Heart left ventricle (tissue), 13 donors: ENCODE measurements around the gene C9orf78.

ENCODE experiments used
- POLR2A ChIP-seq, 2 donors: fragments of 450-650 bp; IDR thresholded peaks; one replicate each; pipeline ENCODE4 v1.6.1; 2017; ENCODE audit warnings: antibody characterized with exemption in 2 of 2, mild to moderate bottlenecking in 2 of 2, moderate library complexity in 2 of 2
- TF ChIP-seq, protein P1 (sequence below), 12 donors: fragments of 200-600 bp; sonication (generic) in 4 of 12; IDR thresholded peaks; one replicate each; pipeline versions ENCODE4 v1.5.0 to v1.8.0; 2018 to 2022; ENCODE audit warnings: antibody characterized with exemption in 12 of 12, mild to moderate bottlenecking in 5 of 12
- donor health status: ischemic (EF 13 %, LVEDD 7.1; RV severe dilation, severe dysfunction).
- donor health status: DM: no; HTN: yes; CAD: no.
- donor health status: DM: no; HTN: no; CAD: no.
- donor health status: ischemic (EF 25% LVEDD 6.9; RV normal size, moderate dysfunction).
- donor health status: ischemic (EF 25% LVEDD 5.7; RV mildly dilated, moderate dysfunction).
- donor health status: ischemic (EF 35%, LVEDD 5.7; RV mildly dilated, moderate dysfunction).
- donor health status: nonischemic (EF 11% LVEDD 7.7; RV severe dilation, severe dysfunction).
- donor health status: DM: yes; HTN: yes; CAD: no.
- donor health status: PGD.
- donor health status: ischemic (EF 29% LVEDD 5.4; RV normal size, mild dysfunction).
- donor health status: nonischemic (EF 23%, LVEDD 6.1; RV moderate dilation, normal function).

GRCh38 chr9:129794549-129794948 is 40.5 kb downstream of the C9orf78 start:
- TF ChIP-seq, protein P1, sequence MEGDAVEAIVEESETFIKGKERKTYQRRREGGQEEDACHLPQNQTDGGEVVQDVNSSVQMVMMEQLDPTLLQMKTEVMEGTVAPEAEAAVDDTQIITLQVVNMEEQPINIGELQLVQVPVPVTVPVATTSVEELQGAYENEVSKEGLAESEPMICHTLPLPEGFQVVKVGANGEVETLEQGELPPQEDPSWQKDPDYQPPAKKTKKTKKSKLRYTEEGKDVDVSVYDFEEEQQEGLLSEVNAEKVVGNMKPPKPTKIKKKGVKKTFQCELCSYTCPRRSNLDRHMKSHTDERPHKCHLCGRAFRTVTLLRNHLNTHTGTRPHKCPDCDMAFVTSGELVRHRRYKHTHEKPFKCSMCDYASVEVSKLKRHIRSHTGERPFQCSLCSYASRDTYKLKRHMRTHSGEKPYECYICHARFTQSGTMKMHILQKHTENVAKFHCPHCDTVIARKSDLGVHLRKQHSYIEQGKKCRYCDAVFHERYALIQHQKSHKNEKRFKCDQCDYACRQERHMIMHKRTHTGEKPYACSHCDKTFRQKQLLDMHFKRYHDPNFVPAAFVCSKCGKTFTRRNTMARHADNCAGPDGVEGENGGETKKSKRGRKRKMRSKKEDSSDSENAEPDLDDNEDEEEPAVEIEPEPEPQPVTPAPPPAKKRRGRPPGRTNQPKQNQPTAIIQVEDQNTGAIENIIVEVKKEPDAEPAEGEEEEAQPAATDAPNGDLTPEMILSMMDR (IDR thresholded peaks at IDR 0.05): no peak
- TF ChIP-seq POLR2A (IDR thresholded peaks at IDR 0.05): no peak
